HG02840 (cell line): ENCODE measurements around the gene FAM209B.
"Not testable (repeated sequence)": the region's sequence is repeated elsewhere in the genome, so short reads cannot be mapped to it uniquely, and the experiment has no call there.

ENCODE experiments used
- ATAC-seq: cut with Tn5 transposase; IDR thresholded peaks from one replicate; pipeline ENCODE4 v1.9.1; 2021; ENCODE audit warnings: mild to moderate bottlenecking, moderate library complexity, moderate number of reproducible peaks; ENCODE audit not compliant: unreplicated experiment, low FRiP score

The FAM209B gene

DNA sequence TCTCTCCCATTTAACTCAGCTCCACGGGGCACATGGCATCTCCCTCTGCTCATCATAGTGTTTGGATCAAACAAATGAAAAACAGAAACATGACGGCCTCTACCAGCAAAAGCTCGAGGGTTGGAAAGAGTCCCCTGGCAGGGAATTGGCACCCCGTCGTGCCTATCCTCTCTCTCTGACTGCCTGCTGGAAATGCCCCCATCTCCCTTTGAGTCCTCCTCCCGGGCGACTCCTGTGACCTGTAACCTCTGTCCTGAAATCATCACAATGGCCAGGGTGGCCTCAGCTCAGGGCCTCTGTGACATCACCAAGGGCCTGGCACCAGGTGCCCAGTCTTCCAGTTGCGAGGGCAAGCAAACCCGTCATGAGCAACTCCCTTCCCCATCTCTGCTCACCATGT lies at the start of gene FAM209B:
TSS of gene FAM209B (plus strand) at position 301 of the 400 bp plus-strand sequence. CDS start at position 397, 96 bp downstream.
- not testable (repeated sequence) for ATAC-seq

DNA sequence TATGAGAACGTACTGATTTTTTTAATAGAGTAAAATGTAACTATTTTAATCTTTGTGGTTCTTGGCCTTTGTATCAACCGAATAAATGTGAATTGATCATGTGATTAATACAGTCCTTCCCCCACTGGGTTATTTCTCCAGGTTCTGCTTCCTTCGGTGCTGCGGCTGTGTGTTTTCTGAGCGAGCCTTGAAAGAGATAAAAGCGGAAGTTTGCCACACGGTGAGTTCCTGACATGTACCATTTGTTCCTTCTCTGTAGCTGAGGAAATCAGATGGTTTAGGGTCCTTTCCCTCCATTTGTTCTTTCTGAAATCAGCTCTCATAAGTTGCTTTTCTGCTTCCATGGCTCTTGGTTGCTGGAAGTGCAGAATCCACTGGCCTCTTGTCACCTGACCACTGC lies 49.1 kb upstream of the FAM209B start:
- no peak for ATAC-seq

GRCh38 chr20:56487216-56487615 lies 45.8 kb upstream of the FAM209B start:
- no peak for ATAC-seq

GRCh38 chr20:56488566-56488965 lies 44.5 kb upstream of the FAM209B start:
- no peak for ATAC-seq

DNA sequence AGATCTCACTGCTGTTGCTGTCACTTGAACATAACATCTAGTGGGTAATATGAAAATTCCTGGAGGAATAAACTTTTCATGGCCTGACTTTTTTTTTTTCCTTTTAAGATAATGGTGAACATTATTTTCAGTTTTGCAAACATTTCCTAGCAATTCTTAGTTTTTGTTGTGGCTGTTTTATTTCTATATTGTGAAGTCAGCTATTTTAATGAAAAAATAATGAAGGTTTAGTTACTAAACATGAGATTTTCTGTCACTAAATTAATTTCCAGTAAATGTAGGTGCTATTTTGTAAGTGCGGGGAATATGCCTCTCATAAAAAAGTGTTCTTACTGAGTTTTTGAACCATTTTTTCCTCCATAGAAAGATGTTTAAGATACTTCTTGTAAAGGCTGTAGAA lies 31.9 kb upstream of the FAM209B start:
- ATAC-seq = no peak

DNA sequence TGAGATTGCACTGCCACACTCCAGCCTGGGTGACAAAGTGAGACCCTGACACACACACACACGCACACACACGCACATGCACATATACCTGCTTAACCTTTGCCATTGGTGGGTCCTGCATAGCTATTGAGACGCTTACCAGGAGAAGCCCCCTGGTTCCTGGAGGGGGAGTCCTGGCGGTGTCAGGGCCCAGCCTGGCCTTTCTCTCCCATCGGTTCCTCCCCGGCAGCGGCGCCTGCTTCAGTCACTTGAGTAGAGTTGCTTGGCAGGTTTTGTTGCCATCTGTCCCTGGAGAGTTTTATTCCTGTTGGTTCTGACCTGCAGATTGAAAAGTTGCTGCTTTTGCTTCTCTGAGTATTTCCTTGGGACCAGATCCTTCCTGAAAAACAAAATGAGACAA lies 29.1 kb upstream of the FAM209B start:
- ATAC-seq = no peak

- no peak for ATAC-seq
Measured at GRCh38 chr20:56504373-56505005, 28.6 kb upstream of the FAM209B start.

DNA sequence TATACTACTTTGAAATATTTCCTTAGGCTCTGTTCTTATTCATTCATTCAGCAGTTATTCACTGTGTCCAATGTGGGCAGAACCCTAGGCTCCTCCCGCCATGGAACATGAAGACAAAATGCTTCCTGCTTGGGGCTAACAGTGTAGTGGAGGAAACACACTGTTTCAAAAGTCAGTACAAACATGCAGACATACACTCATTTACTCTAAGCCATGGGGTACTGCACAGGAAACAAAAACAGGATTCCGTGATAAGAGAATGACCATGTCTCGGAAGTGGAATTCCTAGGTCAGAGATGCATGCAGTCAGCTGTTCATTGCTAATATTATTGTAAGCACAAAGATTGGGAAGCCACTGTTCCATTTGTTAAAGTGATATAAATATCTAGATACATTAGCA lies 26.9 kb upstream of the FAM209B start:
- ATAC-seq = no peak

DNA sequence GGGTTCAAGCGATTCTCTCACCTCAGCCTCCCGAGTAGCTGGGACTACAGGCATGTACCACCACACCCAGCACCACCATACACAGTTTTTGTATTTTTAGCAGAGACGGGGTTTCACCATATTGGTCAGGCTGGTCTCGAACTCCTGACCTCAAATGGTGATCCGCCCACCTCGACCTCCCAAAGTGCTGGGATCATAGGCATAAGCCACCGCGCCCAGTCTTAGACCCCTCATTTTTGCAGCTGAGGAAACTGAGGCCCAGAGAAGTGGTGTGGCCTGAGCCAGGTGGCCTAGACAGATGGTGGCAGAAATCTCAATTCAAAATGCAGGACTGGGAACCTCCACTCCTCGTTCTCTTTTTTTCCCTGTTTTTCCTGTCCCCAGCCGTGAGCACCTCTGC lies 21.1 kb upstream of the FAM209B start:
- ATAC-seq = no peak

- ATAC-seq = no peak
Measured at GRCh38 chr20:56513161-56514150, 19.6 kb upstream of the FAM209B start.

GRCh38 chr20:56516631-56517030 lies 16.4 kb upstream of the FAM209B start:
- ATAC-seq = no peak

GRCh38 chr20:56517211-56517610 lies 15.8 kb upstream of the FAM209B start:
- no peak for ATAC-seq

GRCh38 chr20:56517641-56518040 lies 15.4 kb upstream of the FAM209B start:
- no peak for ATAC-seq

- ATAC-seq = no peak
Measured at GRCh38 chr20:56518126-56518525, 14.9 kb upstream of the FAM209B start.

GRCh38 chr20:56518721-56519398 lies 14.2 kb upstream of the FAM209B start:
- ATAC-seq = no peak

GRCh38 chr20:56519551-56519950 lies 13.5 kb upstream of the FAM209B start:
- ATAC-seq = no peak

- no peak for ATAC-seq
Measured at GRCh38 chr20:56520180-56520579, 12.9 kb upstream of the FAM209B start.

DNA sequence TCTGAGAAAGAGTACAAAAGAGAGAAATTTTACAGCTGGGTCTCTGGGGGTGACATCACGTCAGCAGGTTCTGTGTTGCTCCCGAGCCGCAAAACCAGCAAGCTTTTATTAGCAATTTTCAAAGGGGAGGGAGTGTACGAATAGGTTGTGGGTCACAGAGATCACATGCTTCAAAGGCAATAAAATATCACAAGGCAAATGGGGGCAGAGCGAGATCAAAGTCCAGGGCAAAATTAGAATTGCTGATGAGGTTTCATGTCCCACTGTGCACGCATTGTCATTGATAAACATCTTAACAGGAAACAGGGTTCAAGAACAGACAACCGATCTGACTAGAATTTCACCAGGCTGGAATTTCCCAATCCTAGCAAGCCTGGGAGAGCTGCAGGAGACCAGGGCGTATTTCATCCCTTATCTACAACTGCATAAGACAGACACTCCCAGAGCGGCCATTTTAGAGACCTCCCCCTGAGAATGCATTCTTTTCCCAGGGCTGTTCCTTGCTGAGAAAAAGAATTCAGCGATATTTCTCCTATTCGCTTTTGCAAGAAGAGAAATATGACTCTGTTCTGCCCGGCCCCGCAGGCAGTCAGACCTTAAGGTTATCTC lies 12.2 kb upstream of the FAM209B start:
- not testable (repeated sequence) for ATAC-seq

DNA sequence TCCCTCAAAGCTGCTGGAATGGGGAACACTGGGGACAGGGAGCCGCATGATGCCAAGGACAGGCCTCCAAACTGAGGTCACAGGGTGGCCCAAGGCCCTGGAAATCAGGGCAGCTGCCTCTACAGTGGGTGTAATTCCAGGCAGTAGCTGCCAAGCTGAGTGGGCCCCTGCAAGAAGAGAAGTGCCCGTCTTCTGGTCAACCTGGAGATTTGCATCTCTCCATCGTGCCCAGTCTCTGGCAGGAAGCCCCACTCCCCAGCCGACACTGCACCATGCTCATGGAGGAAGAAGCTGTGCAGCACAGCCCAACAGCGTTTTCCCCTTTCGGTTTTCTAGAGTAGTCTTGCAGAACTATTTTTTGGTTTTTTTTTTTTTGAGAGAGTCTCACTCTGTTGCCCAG lies 10.7 kb upstream of the FAM209B start:
- ATAC-seq = no peak

DNA sequence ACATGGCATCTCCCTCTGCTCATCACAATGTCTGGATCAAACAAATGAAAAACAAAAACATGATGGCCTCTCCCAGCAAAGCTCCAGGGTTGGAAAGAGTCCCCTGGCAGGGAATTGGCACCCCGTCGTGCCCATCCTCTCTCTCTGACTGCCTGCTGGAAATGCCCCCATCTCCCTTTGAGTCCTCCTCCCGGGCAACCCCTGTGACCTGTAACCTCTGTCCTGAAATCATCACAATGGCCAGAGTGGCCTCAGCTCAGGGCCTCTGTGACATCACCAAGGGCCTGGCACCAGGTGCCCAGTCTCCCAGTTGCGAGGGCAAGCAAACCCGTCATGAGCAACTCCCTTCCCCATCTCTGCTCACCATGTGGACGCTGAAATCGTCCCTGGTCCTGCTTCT lies 8.6 kb upstream of the FAM209B start, which contains the start of gene FAM209A:
TSS of gene FAM209A (plus strand) at position 301 of the 400 bp plus-strand sequence. CDS start at position 366, 65 bp downstream.
- not testable (repeated sequence) for ATAC-seq
